ENCODE data around the gene WASL.

- TF ChIP-seq ATF3 (CRISPR knock-in tag; conservative IDR thresholded peaks at IDR 0.05): no peak
- no peak for TF ChIP-seq ZBTB43 (CRISPR knock-in tag; IDR thresholded peaks at IDR 0.05)
- no peak for TF ChIP-seq CTCF (IDR thresholded peaks at IDR 0.05)
- no peak for TF ChIP-seq NR2C2 (CRISPR knock-in tag; IDR thresholded peaks at IDR 0.05)
- no peak for TF ChIP-seq ATF6 (CRISPR knock-in tag; IDR thresholded peaks at IDR 0.05)
- no peak for TF ChIP-seq MAX (CRISPR knock-in tag; IDR thresholded peaks at IDR 0.05)
- TF ChIP-seq ATF2 (CRISPR knock-in tag; IDR thresholded peaks at IDR 0.05; ENCODE audit: borderline replicate concordance, low read depth): no peak
Measured at GRCh38 chr7:123782071-123782798, 33.4 kb upstream of the WASL start.
